SK-N-SH (cell line): ENCODE results near the gene KBTBD13. TPM values are rescaled to one million over a fixed set of nuclear protein-coding genes. Genes with fewer than 3 reads are reported as not detected.

Experiments used
- CTCF ChIA-PET: fragments of 300-600, 350-600 bp; formaldehyde crosslinking; extraction: SDS; loops from one replicate; lab custom pipeline; 2021; lab: Yijun Ruan, JAX
- POLR2A ChIA-PET: fragments of 350-600 bp; sonication (Branson Sonifier 250); formaldehyde crosslinking; extraction: SDS; loops from one replicate; lab custom pipeline; 2020; ENCODE audit warnings: antibody characterized with exemption, inconsistent platforms; lab: Yijun Ruan, JAX
- DNase-seq: peaks from one replicate; pipeline ENCODE4 v3.0.0; 2012
- H2AFZ ChIP-seq: fragments of 200-600 bp; sonication (generic); 2 replicates; pipeline ENCODE4 v1.8.1; 2016; ENCODE audit warnings: antibody characterized with exemption, mild to moderate bottlenecking, low read depth
- H3F3A ChIP-seq: fragments of 200-600 bp; sonication (generic); replicated peaks from 2 replicates; pipeline ENCODE3; 2016; ENCODE audit warnings: antibody characterized with exemption, mild to moderate bottlenecking; ENCODE audit not compliant: insufficient read depth
- H3K27ac ChIP-seq, 2 experiments: fragments of 200-500 bp in 1 of 2; fragments of 200-600 bp in 1 of 2; sonication (Bioruptor generic) in 1 of 2; sonication (generic), shearing (Covaris generic) in 1 of 2; 2 replicates each; pipeline versions ENCODE4 v1.5.1 to v1.6.1; 2014 to 2016; ENCODE audit warnings: low read depth in 2 of 2, inconsistent platforms in 1 of 2, low read length in 1 of 2, mild to moderate bottlenecking in 1 of 2, mixed read lengths in 1 of 2
- H3K27me3 ChIP-seq: fragments of 200-600 bp; sonication (generic), shearing (Covaris generic); 2 replicates; pipeline ENCODE4 v1.6.1; 2016; ENCODE audit warnings: mixed run types; ENCODE audit not compliant: insufficient read depth
- H3K36me3 ChIP-seq, 2 experiments: fragments of 200-500 bp in 1 of 2; fragments of 200-600 bp in 1 of 2; sonication (Bioruptor generic) in 1 of 2; sonication (generic) in 1 of 2; replicated peaks in 1 of 2; 2 replicates each; pipeline versions ENCODE3 to v1.5.1; 2014 to 2016; ENCODE audit warnings: low read length in 1 of 2, mild to moderate bottlenecking in 1 of 2; ENCODE audit not compliant: insufficient read depth in 2 of 2, control insufficient read depth in 1 of 2
- H3K4me1 ChIP-seq, 2 experiments: fragments of 200-500 bp in 1 of 2; fragments of 200-600 bp in 1 of 2; sonication (Bioruptor generic) in 1 of 2; sonication (generic), shearing (Covaris generic) in 1 of 2; 2 replicates each; pipeline versions ENCODE4 v1.5.1 to v1.6.1; 2014 to 2016; ENCODE audit warnings: low read depth in 1 of 2, low read length in 1 of 2, mixed run types in 1 of 2; ENCODE audit not compliant: insufficient read depth in 2 of 2, control insufficient read depth in 1 of 2
- H3K4me2 ChIP-seq: fragments of 200-600 bp; sonication (generic), shearing (Covaris generic); 2 replicates; pipeline ENCODE4 v1.6.1; 2017; ENCODE audit warnings: mixed run types
- H3K4me3 ChIP-seq, 2 experiments: fragments of 200-500 bp in 1 of 2; fragments of 200-600 bp in 1 of 2; sonication (Bioruptor generic) in 1 of 2; sonication (generic), shearing (Covaris generic) in 1 of 2; 2 replicates each; pipeline versions ENCODE4 v1.5.1 to v1.8.1; 2014 to 2016; ENCODE audit warnings: low read depth in 2 of 2, inconsistent platforms in 1 of 2, low read length in 1 of 2, mild to moderate bottlenecking in 1 of 2, mixed read lengths in 1 of 2, moderate library complexity in 1 of 2
- H3K79me2 ChIP-seq: fragments of 200-600 bp; sonication (generic); 2 replicates; pipeline ENCODE4 v1.8.1; 2017; ENCODE audit warnings: mild to moderate bottlenecking; ENCODE audit not compliant: insufficient read depth
- H3K9ac ChIP-seq: fragments of 200-600 bp; sonication (generic); 2 replicates; pipeline ENCODE4 v1.6.1; 2017; ENCODE audit warnings: mixed run types
- H3K9me2 ChIP-seq: fragments of 200-600 bp; sonication (generic); 2 replicates; pipeline ENCODE4 v1.6.1; 2017; ENCODE audit warnings: mixed run types
- H3K9me3 ChIP-seq: fragments of 200-600 bp; sonication (generic); 2 replicates; pipeline ENCODE4 v1.6.1; 2017; ENCODE audit warnings: mixed run types, mild to moderate bottlenecking, moderate library complexity
- H4K20me1 ChIP-seq: fragments of 200-600 bp; sonication (generic); 2 replicates; pipeline ENCODE4 v1.6.1; 2017; ENCODE audit warnings: mild to moderate bottlenecking, mixed run types; ENCODE audit not compliant: insufficient read depth
- CTCF ChIP-seq: fragments of 200-600 bp; sonication (generic); IDR thresholded peaks from 2 replicates; pipeline ENCODE4 v1.6.1; 2017; ENCODE audit warnings: antibody characterized with exemption, mild to moderate bottlenecking, moderate library complexity
- ELF1 ChIP-seq: IDR thresholded peaks from 2 replicates; pipeline ENCODE4 v1.4.0; 2012
- FOXJ3 ChIP-seq: sonication (generic); formaldehyde crosslinking; IDR thresholded peaks from 2 replicates; pipeline ENCODE4 v1.5.1; 2020; ENCODE audit warnings: mild to moderate bottlenecking, missing genetic modification reagents
- FOXM1 ChIP-seq: IDR thresholded peaks from 2 replicates; pipeline ENCODE4 v1.4.0; 2012; ENCODE audit warnings: low read depth, mild to moderate bottlenecking
- GABPA ChIP-seq: IDR thresholded peaks from 2 replicates; pipeline ENCODE4 v1.4.0; 2012; ENCODE audit warnings: low read depth, mild to moderate bottlenecking
- IRF3 ChIP-seq: fragments of 150-350 bp; IDR thresholded peaks from 2 replicates; pipeline ENCODE4 v1.6.1; 2016; ENCODE audit warnings: mild to moderate bottlenecking, low read depth, low read length
- MAX ChIP-seq: IDR thresholded peaks from 2 replicates; pipeline ENCODE4 v1.4.0; 2012; ENCODE audit warnings: low read depth
- MEF2A ChIP-seq: IDR thresholded peaks from 2 replicates; pipeline ENCODE4 v1.4.0; 2012; ENCODE audit warnings: low read depth, borderline replicate concordance
- MXI1 ChIP-seq: IDR thresholded peaks from 2 replicates; pipeline ENCODE4 v1.6.1; 2012; ENCODE audit warnings: mild to moderate bottlenecking, low read depth, low read length, improper control_type of control experiment
- POLR2AphosphoS5 ChIP-seq: IDR thresholded peaks from 2 replicates; pipeline ENCODE4 v1.6.1; 2012; ENCODE audit warnings: low read depth, low read length
- RAD21 ChIP-seq: IDR thresholded peaks from 2 replicates; pipeline ENCODE4 v1.6.1; 2012; ENCODE audit warnings: mild to moderate bottlenecking, low read length
- SMC3 ChIP-seq: IDR thresholded peaks from 2 replicates; pipeline ENCODE4 v1.6.1; 2012; ENCODE audit warnings: low read depth, low read length, improper control_type of control experiment
- TAF1 ChIP-seq: IDR thresholded peaks from 2 replicates; pipeline ENCODE4 v1.6.1; 2012; ENCODE audit warnings: low read depth, mild to moderate bottlenecking, low read length, moderate library complexity, borderline replicate concordance
- USF2 ChIP-seq: fragments of 150-350 bp; IDR thresholded peaks from 2 replicates; pipeline ENCODE4 v1.6.1; 2017; ENCODE audit warnings: antibody characterized with exemption, low read length, low read depth, borderline replicate concordance
- ZBTB33 ChIP-seq: IDR thresholded peaks from 2 replicates; pipeline ENCODE4 v1.4.0; 2012; ENCODE audit warnings: low read depth, borderline replicate concordance
- WGBS: methylation state at CpG from one replicate; pipeline ENCODE4 v1.1.6; 2017; ENCODE audit warnings: low lambda C conversion rate; 5-methylcytosine and 5-hydroxymethylcytosine counted together
- polyA plus RNA-seq, 3 experiments: library from polyadenylated mRNA; depleted of rRNA; stranded (reverse); fragments of >200 nt; gene quantifications; 2 replicates each; pipeline ENCODE4 v1.2.3, GENCODE V29; 2012

The KBTBD13 gene
- polyA plus RNA-seq, 1 of the 3 experiments (the other 2 are of a cell fraction) = not detected

GRCh38 chr15:65026756-65027155 lies 49.8 kb upstream of the KBTBD13 start:
- H2AFZ ChIP-seq = no peak overlapping the region
- no peaks in the 10 kb centered on the region for H3K27me3 ChIP-seq
- H3F3A ChIP-seq = no peaks in the 10 kb centered on the region
- H3K27ac ChIP-seq = no peak overlapping the region
- peaks cover 0 to 6% of the 10 kb centered on the region in 2 experiments; a peak in 2 of 4 replicates for H3K4me1 ChIP-seq
- TF ChIP-seq FOXJ3 (CRISPR knock-in tag) (no peak), POLR2AphosphoS5 (no peak), GABPA (no peak), USF2 (no peak), MXI1 (no peak), MEF2A (no peak), FOXM1 (no peak), MAX (no peak), ELF1 (no peak), ZBTB33 (no peak), RAD21 (no peak), CTCF (no peak), TAF1 (no peak), IRF3 (no peak), SMC3 (no peak)
- no peak overlapping the region for H3K4me3 ChIP-seq
- CTCF ChIA-PET = interaction anchor here (0.8 kb wide), 1 partner anchor 8 kb away, joined by 3 read pairs; no protein-coding TSS in a partner anchor
- POLR2A ChIA-PET = no interaction called here
- H3K36me3 ChIP-seq = peaks cover 30 to 32% of the 10 kb centered on the region in 2 experiments
- no peak overlapping the region for H3K9ac ChIP-seq
- no peak for DNase-seq
- no peaks in the 10 kb centered on the region for H3K9me2 ChIP-seq
- no peak overlapping the region for H3K4me2 ChIP-seq
- WGBS = 92% methylated on average over 6 of the region's 6 CpGs
- no peaks in the 10 kb centered on the region for H3K9me3 ChIP-seq
- no peaks in the 10 kb centered on the region for H4K20me1 ChIP-seq
- H3K79me2 ChIP-seq = peaks cover 25% of the 10 kb centered on the region
